NT2/D1 (cell line): Measurements from ENCODE around the gene HNMT.

ENCODE experiments used
- SUZ12 ChIP-seq: IDR thresholded peaks from 2 replicates; pipeline ENCODE4 v1.6.1; 2011; ENCODE audit not compliant: insufficient read length, insufficient read depth; ENCODE audit errors: extremely low read depth
- YY1 ChIP-seq: IDR thresholded peaks from 2 replicates; pipeline ENCODE4 v1.6.1; 2011; ENCODE audit not compliant: insufficient read length, insufficient read depth

- TF ChIP-seq YY1 (no peak), SUZ12 (no peak)
Measured at GRCh38 chr2:137940154-137940553, 24.1 kb upstream of the HNMT start.
